Ovary (tissue), 3 donors: Measurements from ENCODE around the gene HIF1A.

Experiments
- CTCF ChIP-seq, 3 donors: fragments of 450-650 bp in 2 of 3; fragments of 200-600 bp in 1 of 3; IDR thresholded peaks; one replicate each; pipeline versions ENCODE4 v1.5.1 to v1.8.0; 2016 to 2022; ENCODE audit warnings: antibody characterized with exemption in 3 of 3, mild to moderate bottlenecking in 1 of 3
- POLR2A ChIP-seq: fragments of 450-650 bp; IDR thresholded peaks from one replicate; pipeline ENCODE4 v1.6.1; 2017; ENCODE audit warnings: antibody characterized with exemption, mild to moderate bottlenecking, moderate library complexity
- donor health status: DM: no; HTN: no; CAD: no.

DNA sequence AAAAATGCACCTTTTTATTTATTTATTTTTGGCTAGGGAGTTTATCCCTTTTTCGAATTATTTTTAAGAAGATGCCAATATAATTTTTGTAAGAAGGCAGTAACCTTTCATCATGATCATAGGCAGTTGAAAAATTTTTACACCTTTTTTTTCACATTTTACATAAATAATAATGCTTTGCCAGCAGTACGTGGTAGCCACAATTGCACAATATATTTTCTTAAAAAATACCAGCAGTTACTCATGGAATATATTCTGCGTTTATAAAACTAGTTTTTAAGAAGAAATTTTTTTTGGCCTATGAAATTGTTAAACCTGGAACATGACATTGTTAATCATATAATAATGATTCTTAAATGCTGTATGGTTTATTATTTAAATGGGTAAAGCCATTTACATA is 52.0 kb downstream of the HIF1A start:
- no peak for TF ChIP-seq CTCF (IDR thresholded peaks at IDR 0.05)
- TF ChIP-seq POLR2A: no peak
